HG02678 (cell line): ENCODE data around the gene CTNNA2.

Experiments used
- ATAC-seq: cut with Tn5 transposase; IDR thresholded peaks from one replicate; pipeline ENCODE4 v1.9.1; 2021; ENCODE audit warnings: mild to moderate bottlenecking, moderate library complexity; ENCODE audit not compliant: unreplicated experiment

CTNNA2 gene

DNA sequence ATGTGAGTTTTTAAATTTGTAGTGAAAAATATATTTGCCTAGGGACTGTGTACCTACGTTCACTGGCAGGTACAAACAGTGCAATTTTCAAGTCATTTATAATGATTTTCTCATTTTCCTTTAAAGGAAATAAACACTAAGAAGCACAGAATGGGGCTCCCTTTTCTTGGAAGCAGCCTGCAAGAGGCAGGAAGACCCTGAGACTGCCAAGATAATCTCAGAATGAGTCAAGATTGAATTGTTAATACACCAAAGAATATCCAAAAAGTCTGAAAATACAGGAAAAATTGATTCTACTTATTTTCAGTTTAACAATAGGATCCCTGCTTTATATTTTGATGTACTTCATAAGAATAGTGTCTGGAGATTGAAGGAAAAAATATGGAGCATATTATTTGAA lies 331.2 kb downstream of the CTNNA2 start:
- no peak for ATAC-seq

DNA sequence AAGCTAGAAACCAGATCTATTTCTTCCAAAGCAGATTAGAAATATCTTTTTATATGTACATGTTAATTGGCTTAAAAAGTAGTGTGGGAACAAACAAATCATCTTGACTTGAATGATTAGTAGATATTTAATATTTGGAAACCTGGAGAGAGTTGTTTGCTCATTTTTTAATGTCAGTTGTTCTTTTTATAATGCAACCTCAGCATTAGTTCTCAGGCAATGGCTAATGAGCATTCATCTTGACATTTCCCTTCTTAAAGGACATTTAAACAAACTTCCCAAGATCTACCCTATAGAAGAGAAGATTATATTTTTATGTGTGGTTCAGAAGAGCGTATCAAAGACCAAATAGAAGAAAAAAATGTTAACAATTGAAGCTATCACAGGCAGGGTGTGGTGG lies 334.0 kb downstream of the CTNNA2 start:
- ATAC-seq: no peak

DNA sequence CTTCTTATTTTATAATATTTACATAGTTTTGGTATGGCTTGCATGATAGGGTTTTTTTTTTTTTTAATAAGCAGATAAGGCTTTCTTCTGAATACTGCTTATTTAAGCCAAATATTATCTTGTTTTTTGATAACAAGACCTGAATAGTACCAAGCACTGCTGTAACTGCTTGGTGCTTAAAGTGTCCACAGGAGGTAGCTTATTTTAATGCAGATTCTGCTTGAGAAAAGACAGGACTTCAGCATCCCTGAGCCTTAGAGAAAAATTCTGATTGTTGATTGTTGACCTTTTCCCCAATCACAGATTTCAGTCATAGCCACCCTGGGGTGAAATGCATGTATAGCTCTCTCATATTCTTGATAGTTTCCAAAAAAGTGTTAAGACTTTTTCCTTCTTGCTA lies 336.4 kb downstream of the CTNNA2 start:
- no peak for ATAC-seq

DNA sequence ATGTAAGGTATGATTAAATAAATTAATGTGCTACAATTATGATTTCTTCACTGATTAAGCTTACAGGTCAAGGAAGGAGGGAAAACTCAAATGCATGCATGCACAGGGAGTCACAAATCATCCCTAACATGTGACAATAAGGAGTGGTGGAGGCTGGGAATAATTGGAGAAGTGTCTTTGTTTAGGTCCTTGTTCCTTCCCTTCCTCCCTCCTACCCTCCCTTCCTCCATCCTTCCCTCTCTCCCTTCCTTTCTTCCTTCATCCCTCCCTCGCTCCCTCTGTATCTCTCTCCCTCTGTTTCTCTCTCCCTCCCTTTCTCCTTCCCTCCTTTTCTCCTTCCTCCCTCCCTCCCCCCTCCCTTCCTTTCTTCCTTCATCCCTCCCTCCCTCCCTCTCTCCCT lies 337.1 kb downstream of the CTNNA2 start:
- ATAC-seq: no peak

DNA sequence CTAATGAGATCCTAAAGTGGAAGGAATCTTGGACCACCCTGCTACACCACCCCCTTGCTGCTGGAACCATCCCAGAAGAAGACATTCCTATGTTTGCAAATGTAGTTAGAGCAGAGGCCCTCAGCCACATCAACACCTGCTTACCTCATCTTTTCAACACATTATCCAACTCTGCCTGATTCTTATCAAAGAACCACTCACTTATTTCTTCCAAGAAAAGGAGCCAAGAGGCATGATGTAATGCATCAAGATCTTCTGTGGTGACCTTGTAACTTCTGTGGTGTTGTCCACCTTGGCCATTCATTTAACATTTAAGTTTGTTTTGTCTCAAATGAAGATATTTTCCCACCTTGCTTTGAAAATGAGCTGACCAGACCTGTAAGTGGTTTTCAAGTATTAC lies 338.1 kb downstream of the CTNNA2 start:
- ATAC-seq: no peak

DNA sequence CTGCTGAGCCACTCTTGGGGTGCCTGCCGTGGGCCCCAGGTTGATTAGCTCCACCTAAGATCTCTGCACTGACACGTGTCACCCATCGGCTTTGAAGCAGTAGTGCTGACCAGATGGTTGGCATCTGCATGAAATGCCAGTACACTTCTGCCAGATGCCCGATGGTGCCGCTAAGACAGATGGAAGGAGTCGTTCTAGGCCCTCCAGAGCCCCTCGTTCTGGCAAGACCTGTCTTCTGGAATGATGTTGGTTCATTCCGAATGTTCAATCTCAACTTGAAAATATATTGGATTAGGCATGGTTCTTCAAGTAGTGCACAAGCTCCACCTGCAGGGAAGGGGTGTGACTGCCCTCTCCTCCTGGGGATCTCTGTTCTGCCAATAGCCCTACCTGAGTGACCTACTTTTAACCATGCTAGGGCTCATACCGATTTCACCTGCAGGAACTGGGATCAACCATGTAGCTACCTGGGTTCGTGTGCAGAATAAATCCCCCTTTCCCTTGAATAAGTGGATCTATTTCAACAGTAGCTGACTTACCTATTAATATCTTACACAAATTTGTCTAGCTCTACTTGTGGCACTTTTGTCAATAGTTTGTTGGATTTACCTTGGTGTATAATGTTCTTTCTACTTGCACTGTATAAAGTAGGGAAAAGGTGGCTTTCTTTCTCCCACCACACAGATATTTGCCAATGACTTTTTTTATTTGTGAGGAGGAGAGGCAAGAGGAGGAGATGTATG lies 342.6 kb downstream of the CTNNA2 start:
- ATAC-seq: no peak

DNA sequence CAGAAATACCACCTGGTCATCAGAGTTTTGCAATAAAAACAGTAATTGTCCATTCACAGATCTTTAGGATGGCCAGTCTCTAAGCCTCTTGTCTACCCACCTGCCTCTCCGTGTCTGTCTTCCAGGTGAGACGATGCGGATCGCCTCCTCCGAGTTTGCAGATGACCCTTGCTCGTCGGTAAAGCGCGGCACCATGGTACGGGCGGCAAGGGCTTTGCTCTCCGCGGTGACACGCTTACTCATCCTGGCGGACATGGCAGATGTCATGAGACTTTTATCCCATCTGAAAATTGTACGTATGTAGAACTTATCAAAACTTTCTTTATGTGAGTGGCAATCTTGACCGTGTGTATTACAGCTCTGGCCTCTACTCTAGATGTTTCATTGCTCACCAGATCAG lies 345.0 kb downstream of the CTNNA2 start:
- no peak for ATAC-seq

DNA sequence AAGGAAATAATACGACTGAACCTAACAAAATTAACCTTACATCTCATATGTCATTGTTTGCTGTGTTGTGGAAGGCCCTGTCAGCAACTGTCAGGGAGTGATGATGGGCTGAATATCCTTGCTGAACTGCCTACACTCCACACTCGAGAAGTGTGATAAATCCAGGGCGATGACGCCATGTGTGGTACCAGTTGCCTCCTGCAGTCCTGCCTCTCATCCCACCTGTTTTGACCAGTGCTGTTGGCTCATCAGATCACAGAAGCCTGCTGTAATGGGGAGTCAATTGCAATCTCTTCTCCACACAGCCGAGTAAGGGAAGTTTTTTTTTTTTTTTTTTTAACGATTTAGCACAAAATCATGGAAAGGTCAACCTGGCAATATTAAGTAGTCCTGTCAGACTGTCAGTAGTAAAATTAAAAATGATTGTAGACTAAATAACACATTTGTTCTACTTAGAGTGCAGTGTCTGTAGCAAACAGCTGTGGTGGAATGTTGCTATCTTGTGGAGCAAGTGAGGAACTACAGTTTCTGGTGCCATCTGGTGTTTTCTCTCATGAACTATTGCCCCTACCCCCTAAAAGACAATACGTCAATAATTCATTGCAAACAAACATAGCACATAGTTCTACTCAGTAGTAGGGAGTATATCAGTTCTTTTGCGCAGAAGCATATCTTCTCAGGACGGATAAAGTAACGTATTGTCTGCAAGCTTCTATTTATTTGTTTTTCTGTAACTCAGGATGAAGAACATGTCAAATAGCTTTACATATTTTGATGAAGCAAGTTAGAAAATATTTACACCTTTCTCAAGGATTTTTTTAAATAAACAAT lies 347.6 kb downstream of the CTNNA2 start:
- no peak for ATAC-seq

DNA sequence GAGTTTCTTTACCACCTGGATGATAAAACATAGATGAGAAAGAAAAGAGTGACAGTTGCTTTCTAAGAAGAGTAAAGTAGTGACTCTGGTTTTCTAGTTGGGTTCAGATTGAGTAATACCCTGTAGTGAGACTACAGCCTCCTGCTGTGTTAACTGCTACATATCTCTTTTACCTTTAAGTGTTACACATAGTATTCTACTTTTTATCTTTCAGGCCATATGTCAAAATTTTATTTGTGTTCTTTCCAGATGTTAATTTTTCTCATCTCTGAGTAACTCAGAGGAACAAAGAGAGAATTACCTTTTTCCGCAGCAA lies 348.2 kb downstream of the CTNNA2 start:
- no peak for ATAC-seq

DNA sequence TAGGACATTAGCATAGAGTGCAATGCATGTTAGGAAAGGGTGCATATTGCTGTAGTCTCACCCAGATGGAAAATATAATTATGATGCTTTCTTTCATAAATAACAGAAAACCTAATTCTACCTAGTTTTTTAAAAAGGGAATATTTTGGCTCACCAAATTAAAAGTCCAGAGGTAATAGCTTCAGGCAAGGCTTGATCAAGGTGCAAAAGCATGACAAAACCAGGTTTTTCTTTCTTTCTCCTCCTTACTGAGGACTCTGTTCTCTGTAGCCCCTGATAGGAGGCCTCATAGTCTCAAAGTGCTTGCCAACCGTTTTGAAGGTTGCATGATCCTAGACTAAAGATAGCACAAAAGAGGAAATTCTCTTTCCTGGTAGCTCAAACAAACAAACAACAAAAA lies 349.9 kb downstream of the CTNNA2 start:
- ATAC-seq: no peak

DNA sequence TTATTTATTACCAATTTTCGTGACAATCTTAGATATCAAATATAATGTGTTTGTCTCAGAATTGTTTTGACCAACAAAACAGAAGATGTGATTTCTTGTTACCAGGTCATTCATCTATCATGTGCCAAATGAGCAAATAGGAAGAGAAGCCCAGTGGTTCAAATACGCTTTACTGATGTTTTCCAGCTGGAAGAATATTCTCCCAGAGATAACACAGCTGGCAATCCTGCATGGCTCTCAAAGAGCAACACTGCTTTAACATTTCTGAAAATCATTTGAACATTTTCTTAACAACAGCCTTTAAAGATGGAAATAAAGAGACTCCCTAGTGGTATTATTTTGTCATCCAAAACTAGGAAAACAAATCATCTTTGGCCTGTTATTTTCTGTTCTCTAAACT lies 359.8 kb downstream of the CTNNA2 start:
- no peak for ATAC-seq

DNA sequence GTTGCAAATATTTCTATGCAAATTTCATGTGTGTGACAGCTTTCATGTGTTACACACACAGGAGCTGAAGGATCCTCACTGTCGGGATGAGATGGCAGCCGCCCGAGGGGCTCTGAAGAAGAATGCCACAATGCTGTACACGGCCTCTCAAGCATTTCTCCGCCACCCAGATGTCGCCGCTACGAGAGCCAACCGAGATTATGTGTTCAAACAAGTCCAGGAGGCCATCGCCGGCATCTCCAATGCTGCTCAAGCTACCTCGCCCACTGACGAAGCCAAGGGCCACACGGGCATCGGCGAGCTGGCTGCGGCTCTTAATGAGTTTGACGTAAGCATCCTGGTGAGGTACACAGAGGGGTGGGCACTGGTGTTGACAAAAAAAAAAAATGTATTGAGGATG lies 361.2 kb downstream of the CTNNA2 start:
- ATAC-seq: no peak

DNA sequence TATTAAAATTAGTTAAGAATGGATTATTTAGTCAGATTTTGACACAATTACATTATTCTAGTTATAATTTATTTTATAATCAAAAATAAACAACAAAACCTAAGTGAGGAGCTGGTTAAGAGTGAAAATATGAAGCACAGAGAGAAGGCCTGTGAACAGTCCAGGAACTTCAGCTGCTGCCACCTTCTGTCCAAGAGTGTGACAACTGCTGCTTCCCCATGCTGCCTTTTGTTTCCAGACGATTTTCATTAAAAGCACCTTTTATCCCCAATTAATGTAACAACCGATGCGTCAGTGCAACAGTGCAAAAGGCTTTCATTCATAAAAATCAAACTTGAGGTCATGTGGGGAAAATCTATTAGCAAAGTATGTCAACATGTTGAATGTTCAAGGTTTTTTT lies 363.6 kb downstream of the CTNNA2 start:
- no peak for ATAC-seq

DNA sequence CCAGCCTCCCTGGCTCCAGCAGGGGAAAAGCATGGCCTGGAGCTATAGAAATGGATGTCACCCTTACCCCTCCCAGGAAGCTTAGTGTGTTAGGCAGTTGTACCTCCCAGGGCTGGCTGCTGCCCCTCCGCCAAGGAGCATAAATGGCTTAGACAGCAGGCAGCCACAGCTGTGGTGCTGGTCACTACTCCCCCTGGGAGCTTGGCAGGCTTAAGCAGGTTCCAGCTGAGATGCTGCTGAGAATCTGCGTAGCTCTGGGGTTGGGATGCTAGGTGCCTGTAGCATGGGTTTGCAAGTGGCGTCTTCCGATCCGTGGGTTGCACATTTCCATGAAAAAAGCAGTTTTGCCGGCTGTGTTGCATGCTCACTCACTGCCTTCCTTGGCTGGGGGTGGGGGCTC lies 369.7 kb downstream of the CTNNA2 start:
- no peak for ATAC-seq

DNA sequence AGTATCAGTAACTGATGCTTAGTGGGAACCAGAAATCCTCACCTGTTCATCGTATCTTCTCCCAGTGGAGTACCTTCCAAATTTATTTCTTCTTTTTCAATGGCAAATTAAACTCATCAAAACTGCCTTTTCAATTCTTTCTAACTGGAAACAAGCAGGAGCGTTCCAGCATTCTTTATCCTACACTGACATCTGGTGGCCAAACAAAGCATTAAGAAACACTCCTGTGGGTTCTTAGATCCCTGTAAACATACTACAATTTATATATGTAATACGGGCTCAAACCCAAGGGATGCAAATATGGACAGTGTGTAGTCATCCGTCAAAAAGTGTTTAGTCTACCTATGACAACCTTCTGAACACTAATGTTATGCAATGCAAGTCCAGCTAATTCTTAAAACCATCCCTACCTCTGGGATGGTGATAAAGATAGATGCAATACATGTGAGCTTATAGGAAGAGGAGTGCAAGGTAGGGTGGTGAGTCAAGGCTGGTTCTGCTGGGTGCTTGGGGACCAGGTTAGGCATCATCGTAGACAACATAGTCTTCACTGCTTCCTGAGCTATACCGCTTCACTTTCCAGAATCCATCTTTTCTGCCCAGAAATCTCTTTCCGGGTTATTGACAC lies 375.0 kb downstream of the CTNNA2 start:
- peak; percentile 60 for ATAC-seq

DNA sequence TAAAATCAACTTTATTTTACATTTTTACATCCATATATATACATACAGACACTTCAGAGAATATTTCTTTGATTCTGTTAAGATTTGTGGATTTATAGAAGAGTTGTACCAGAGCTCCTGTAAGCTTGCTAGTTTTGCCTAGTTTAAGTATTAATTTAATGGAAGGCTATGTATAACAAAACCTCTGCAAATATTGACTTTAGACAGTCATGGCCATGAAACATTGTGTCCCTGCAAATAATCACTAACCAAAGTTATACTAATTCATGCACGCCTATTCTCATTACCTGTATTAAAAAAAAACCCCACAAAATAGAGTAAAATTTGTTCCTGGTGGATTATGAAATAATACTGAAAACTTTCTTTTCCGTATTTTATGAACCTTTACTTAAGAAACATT lies 379.3 kb downstream of the CTNNA2 start:
- no peak for ATAC-seq

DNA sequence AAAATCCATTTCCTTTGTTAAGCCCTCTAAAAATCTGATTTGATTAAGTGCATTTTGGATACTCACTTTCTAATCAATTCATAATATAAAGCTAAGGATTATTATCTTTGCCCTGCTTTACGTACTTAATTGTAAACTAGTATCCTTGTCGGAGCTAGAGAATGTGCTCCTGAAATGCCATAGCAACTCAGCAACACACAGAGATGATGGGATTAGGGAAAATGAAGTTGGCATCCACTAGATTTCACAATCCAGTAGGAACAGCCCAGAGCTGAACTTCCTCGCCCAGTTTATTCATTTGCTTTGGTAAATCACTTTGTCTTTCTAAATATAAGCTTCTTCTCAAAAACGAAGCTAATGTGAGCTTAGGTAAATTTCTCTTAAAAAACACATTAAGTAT lies 386.3 kb downstream of the CTNNA2 start:
- no peak for ATAC-seq

DNA sequence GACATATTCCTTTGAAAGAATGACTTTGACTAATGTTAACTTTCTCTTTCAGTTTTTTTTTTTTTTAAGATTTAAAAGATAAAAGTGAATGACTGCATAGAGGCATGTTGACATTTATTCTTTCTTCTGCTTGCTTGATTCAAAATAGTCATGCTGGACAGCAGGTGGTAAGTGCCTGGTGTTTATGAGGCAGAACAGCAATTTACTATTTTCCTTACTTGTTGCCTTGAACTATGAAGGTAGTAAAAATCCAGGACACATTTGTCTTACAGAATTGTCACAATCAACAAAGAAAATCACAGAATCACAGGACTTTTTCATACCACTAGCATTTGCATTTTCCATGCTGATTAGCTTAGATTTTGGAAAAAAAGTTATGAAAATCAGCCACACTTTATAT lies 388.3 kb downstream of the CTNNA2 start:
- ATAC-seq: no peak

DNA sequence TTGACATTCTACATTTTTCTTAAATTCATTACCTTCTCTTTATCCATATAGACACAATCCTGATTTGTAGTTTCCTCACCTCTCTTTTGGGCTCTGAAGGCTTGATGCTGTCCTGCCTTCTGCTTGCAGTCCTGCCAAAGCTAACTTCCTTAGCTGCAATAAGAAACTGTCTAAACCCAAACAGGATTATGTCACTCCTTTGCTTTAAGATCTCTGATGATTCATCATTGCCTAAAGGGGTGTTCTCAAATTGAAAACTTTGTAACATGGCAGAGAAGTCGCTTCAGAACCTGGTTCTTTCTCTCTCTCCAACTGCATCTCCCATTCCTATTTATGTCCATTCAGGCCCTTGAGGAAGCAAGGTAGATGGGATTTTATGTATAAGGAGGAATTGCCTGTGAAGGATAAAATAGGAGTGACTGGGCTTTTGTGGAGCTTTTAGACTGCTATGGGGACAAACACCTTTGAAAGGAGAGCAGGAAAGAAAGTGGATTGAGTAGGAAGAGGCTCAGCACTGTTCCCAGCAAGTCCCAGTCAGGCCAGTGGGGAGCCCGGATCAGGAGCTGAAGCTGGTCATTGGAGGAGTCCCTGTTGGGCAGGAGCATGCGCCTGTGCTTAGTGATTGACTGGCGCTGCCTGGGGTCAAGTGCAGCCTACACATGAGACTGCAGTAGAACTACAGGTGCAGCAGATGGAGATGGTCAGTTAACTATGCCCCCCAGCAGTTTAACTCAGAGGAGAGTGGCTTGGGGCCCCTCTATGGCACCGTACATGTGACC lies 390.6 kb downstream of the CTNNA2 start:
- ATAC-seq: no peak

DNA sequence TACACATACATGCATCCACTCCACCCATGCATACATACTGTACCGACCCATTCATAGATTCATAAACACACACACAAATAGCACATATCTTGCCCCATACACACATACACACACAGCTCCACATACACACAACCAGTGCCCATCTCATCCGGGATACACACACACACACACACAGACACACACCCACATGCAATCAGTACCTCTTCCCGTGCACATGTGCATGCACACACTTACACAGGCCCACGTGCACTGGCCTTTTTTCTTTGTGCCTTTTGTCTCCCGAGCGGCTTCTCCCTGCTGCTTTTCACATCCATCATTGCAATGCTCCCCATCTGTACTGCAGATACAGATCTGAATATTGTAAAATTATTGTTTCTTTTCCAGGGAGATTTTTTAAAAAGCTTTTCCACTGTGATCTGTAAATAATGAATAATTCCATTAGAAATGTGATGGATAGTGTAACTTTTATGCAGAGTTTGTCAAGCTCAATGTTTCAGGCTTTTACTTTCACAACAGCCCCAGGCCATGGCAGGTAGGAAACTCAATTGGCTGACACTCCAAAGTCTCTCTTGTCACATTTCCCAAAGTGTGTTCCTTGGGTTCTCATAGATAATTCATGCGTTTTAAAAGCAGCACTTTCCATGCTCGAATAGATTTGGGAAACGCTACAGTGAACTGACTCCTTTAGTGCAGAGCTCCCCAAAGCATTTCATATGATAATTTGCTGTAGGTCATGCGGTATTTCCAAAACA lies 393.5 kb downstream of the CTNNA2 start:
- no peak for ATAC-seq

DNA sequence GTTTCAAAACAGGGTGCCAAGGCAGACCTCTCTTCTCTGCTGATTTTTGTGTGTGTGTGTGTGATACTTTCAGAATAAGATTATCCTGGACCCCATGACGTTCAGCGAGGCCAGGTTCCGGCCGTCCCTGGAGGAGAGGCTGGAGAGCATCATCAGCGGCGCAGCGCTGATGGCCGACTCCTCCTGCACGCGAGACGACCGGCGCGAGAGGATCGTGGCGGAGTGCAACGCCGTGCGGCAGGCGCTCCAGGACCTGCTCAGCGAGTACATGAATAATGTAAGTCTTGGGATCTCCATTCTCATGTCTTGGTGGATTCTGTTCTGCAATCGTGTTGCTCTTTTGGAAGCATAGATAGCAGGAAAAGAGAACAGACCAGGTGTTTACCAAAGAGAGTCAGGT lies 396.7 kb downstream of the CTNNA2 start:
- ATAC-seq: no peak
